ENCODE results near the gene CLRN3. TPM values are rescaled to one million over a fixed set of nuclear protein-coding genes. Genes with fewer than 3 reads are reported as not detected.

The CLRN3 gene
- total and polyA plus RNA-seq, 2 of the 8 experiments (the other 6 are each of a cell fraction or from before 2014, with no cell fraction given), result not detected

- Histone ChIP-seq H3K9ac (replicated peaks in 1 of 4; ENCODE audit: extremely low read depth in 1 of 4, low read depth in 3 of 4, low read length in 3 of 4) (no peak overlapping the region), H2BK12ac (ENCODE audit: low read depth, low read length) (no peak overlapping the region), H2AFZ (ENCODE audit: low read length) (no peak overlapping the region), H3K36me3 (ENCODE audit: control insufficient read depth in 2 of 4, insufficient read depth in 4 of 4, low read length in 3 of 4) (no peaks in the 10 kb centered on the region), H3K56ac (replicated peaks; ENCODE audit: insufficient read length, low read depth, low read length) (no peak overlapping the region), H3K14ac (ENCODE audit: insufficient read length) (no peak overlapping the region), H3K4me1 (replicated peaks in 1 of 4; ENCODE audit: control insufficient read depth in 3 of 4, insufficient read depth in 4 of 4, low read length in 3 of 4) (no peaks in the 10 kb centered on the region), H3K23ac (ENCODE audit: insufficient read length) (no peak overlapping the region), H4K20me1 (replicated peaks in 1 of 2; ENCODE audit: control insufficient read depth in 1 of 2, insufficient read depth in 2 of 2, low read length in 2 of 2) (no peaks in the 10 kb centered on the region), H4K91ac (replicated peaks; ENCODE audit: insufficient read length, low read length) (no peak overlapping the region), H4K5ac (ENCODE audit: insufficient read length, low read depth, low read length) (no peak overlapping the region), H3K79me1 (ENCODE audit: low read depth, low read length) (no peaks in the 10 kb centered on the region), H3K4me3 (ENCODE audit: extremely low read depth in 1 of 4, insufficient read depth in 2 of 4, low read depth in 3 of 4, low read length in 4 of 4) (no peak overlapping the region), H2BK120ac (replicated peaks; ENCODE audit: low read depth, low read length) (no peak overlapping the region), H3K27me3 (replicated peaks in 1 of 4; ENCODE audit: control insufficient read depth in 3 of 4, extremely low read depth in 1 of 4, insufficient read depth in 3 of 4, low read length in 3 of 4) (no peaks in the 10 kb centered on the region), H2BK15ac (ENCODE audit: low read length) (no peak overlapping the region), H4K8ac (ENCODE audit: extremely low read depth, insufficient read depth, low read length) (no peak overlapping the region), H3K4me2 (ENCODE audit: insufficient read depth in 1 of 2, low read depth in 2 of 2, low read length in 2 of 2) (no peak overlapping the region), H2BK20ac (ENCODE audit: low read length) (no peak overlapping the region), H2BK5ac (ENCODE audit: low read depth, low read length) (no peak overlapping the region), H2AK5ac (ENCODE audit: low read depth, low read length) (no peak overlapping the region), H3K18ac (ENCODE audit: extremely low read depth, low read length) (no peak overlapping the region), H3K9me3 (ENCODE audit: insufficient read depth in 2 of 2, low read depth in 1 of 2, low read length in 1 of 2) (no peaks in the 10 kb centered on the region), H3K23me2 (ENCODE audit: low read depth, low read length) (no peaks in the 10 kb centered on the region), H3K79me2 (ENCODE audit: control insufficient read depth in 1 of 2, insufficient read depth in 2 of 2, low read length in 2 of 2) (no peaks in the 10 kb centered on the region), H3K4ac (replicated peaks; ENCODE audit: insufficient read length, low read depth, low read length) (no peak overlapping the region), H3K27ac (ENCODE audit: low read depth, low read length) (no peak overlapping the region)
- CTCF ChIA-PET (ENCODE audit: partially characterized antibody), result no interaction called here
- WGBS, 2 experiments (ENCODE audit: extremely low coverage in 1 of 2, insufficient coverage in 1 of 2, insufficient read length in 1 of 2, insufficient replicate concordance in 2 of 2, low coverage in 1 of 2, low lambda C conversion rate in 2 of 2, missing lambda C conversion rate in 1 of 2), result 91% methylated on average over 4 of the region's 4 CpGs; no CpG with 5 or more reads in 1 of the 2 experiments
- FAIRE-seq, result no peak
- TF ChIP-seq FOSL1 (IDR thresholded peaks at IDR 0.05; ENCODE audit: insufficient read depth, low read depth, low read length) (no peak), USF2 (IDR thresholded peaks at IDR 0.05; ENCODE audit: low read length) (no peak), CREB1 (IDR thresholded peaks at IDR 0.05) (no peak)
- DNase-seq (ENCODE audit: low read depth in 1 of 2, low spot score in 2 of 2), result peak in 1 of 2 experiments; percentile 8
- POLR2A ChIA-PET (ENCODE audit: partially characterized antibody), result no interaction called here
Measured at GRCh38 chr10:127877116-127877515, 15.6 kb downstream of the CLRN3 start.

All from H1 (cell line).